Neutrophil (primary cell): ENCODE measurements around the gene OR5H1.
"Not testable (repeated sequence)": the region's sequence is repeated elsewhere in the genome, so short reads cannot be mapped to it uniquely, and the experiment has no call there.

Experiments
- H3K27ac ChIP-seq: fragments of 200-600 bp; sonication (generic); 2 replicates; pipeline ENCODE4 v1.5.1; 2016; ENCODE audit warnings: mild to moderate bottlenecking, moderate library complexity
- H3K27me3 ChIP-seq: fragments of 200-600 bp; sonication (generic); 2 replicates; pipeline ENCODE4 v1.6.0; 2016; ENCODE audit warnings: mild to moderate bottlenecking
- H3K36me3 ChIP-seq: fragments of 200-600 bp; sonication (generic); 2 replicates; pipeline ENCODE4 v1.5.1; 2017
- H3K4me1 ChIP-seq, 2 experiments: fragments of 200-600 bp in 1 of 2; sonication (generic) in 1 of 2; 1 replicate in 1 of 2; 2 replicates in 1 of 2; pipeline versions ENCODE4 v1.5.1 to v1.6.1; 2013 to 2016; ENCODE audit warnings: low read depth in 1 of 2, low read length in 1 of 2, mild to moderate bottlenecking in 1 of 2, moderate library complexity in 1 of 2; ENCODE audit not compliant: control insufficient read depth in 1 of 2, insufficient read depth in 1 of 2
- H3K4me3 ChIP-seq, 2 experiments: fragments of 200-600 bp in 1 of 2; sonication (generic) in 1 of 2; 1 replicate in 1 of 2; 2 replicates in 1 of 2; pipeline ENCODE4 v1.5.1; 2013 to 2016; ENCODE audit warnings: low read depth in 1 of 2, low read length in 1 of 2, mild to moderate bottlenecking in 1 of 2, moderate library complexity in 1 of 2
- H3K9me3 ChIP-seq: fragments of 200-600 bp; sonication (generic); 2 replicates; pipeline ENCODE4 v1.5.1; 2016
- TF ChIP-seq, protein P1 (sequence below): fragments of 200-600 bp; sonication (generic); IDR thresholded peaks from 2 replicates; pipeline ENCODE4 v1.5.1; 2016; ENCODE audit warnings: antibody characterized with exemption

Gene OR5H1

DNA sequence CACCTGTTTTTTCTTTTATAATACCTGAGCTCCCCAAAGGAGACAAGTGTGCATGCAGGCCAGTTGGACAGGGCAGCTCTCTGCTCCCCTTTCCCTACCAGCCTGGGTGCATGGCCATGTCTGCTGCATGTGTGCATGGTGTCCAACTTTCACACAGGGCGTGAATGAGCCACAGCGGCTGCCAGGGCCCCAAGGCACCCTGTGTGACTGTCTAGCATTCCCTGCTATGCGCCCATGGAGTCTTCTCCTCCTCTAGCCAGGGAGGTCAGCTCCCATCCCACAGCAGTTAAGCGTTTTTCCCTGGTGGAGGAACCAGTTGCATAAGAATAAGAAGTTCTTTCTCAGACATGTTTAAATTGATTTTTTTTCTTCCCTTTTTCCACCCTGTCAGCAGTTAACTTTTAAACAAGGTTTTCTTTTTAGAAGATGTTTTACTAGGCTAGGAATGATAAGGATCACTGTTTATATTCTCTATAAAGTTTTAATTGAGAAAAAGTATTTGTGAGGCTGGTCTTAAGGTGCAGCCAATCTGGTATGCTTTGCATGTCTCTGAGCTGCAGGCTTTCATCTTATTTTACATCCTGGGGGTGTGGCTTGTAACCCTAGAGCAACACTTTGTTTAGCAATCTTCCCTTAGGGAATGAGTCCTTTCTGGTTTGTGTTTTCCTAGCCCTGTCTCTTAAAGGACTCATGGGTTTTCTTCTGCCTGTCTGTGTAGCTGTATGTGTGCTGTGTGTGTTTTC is 20.5 kb upstream of the OR5H1 start:
- Histone ChIP-seq H3K4me1 (no peaks in the 10 kb centered on the region), H3K9me3 (peaks cover 3% of the 10 kb centered on the region), H3K4me3 (no peak overlapping the region), H3K27me3 (no peaks in the 10 kb centered on the region), H3K36me3 (no peaks in the 10 kb centered on the region), H3K27ac (no peak overlapping the region)
- TF ChIP-seq, protein P1, sequence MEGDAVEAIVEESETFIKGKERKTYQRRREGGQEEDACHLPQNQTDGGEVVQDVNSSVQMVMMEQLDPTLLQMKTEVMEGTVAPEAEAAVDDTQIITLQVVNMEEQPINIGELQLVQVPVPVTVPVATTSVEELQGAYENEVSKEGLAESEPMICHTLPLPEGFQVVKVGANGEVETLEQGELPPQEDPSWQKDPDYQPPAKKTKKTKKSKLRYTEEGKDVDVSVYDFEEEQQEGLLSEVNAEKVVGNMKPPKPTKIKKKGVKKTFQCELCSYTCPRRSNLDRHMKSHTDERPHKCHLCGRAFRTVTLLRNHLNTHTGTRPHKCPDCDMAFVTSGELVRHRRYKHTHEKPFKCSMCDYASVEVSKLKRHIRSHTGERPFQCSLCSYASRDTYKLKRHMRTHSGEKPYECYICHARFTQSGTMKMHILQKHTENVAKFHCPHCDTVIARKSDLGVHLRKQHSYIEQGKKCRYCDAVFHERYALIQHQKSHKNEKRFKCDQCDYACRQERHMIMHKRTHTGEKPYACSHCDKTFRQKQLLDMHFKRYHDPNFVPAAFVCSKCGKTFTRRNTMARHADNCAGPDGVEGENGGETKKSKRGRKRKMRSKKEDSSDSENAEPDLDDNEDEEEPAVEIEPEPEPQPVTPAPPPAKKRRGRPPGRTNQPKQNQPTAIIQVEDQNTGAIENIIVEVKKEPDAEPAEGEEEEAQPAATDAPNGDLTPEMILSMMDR = no peak

DNA sequence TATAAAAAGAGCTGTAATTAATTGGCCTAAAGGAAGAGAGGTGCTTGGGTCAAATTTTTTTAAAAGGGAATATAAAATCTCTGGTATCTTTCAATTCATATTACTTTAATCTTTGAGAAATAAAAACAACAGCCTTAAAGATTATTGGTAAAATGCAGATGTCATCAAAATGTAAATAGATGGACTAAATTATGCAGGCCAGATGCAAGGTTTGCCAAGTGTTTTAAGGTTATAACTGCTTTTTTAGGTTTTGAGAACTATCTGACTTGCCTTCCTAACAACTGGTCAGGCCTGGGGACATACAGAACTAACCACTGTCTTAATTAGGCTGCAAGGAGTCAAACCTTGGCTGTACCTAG is 20.0 kb upstream of the OR5H1 start:
- TF ChIP-seq, protein P1 = no peak
- H3K27ac ChIP-seq = no peak overlapping the region
- no peaks in the 10 kb centered on the region for H3K27me3 ChIP-seq
- no peaks in the 10 kb centered on the region for H3K36me3 ChIP-seq
- peaks cover 3% of the 10 kb centered on the region for H3K9me3 ChIP-seq
- H3K4me1 ChIP-seq = no peaks in the 10 kb centered on the region
- H3K4me3 ChIP-seq = no peak overlapping the region

DNA sequence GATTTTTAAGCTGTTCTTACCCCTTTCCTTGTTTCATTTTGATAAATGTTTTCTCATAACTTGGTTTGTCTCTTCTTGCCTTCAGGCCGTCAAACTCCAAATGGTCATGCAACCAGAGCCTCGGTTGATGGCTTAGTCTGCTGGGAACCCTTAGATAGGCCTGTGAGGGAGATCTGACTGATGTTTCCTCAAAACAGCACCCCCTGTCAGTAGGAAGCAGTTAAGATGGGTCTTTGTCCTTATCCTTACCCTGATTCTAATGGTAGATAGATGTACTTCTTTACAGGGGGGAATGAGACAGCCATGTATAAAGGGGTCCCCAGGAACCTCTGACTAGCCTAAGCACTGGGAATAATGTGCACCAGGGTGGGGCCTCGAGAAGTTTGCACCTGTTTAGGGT is 16.3 kb upstream of the OR5H1 start:
- Histone ChIP-seq H3K27ac (no peak overlapping the region), H3K4me3 (no peak overlapping the region), H3K36me3 (no peaks in the 10 kb centered on the region), H3K27me3 (no peaks in the 10 kb centered on the region), H3K4me1 (no peaks in the 10 kb centered on the region), H3K9me3 (peaks cover 3% of the 10 kb centered on the region)
- TF ChIP-seq, protein P1 = no peak

DNA sequence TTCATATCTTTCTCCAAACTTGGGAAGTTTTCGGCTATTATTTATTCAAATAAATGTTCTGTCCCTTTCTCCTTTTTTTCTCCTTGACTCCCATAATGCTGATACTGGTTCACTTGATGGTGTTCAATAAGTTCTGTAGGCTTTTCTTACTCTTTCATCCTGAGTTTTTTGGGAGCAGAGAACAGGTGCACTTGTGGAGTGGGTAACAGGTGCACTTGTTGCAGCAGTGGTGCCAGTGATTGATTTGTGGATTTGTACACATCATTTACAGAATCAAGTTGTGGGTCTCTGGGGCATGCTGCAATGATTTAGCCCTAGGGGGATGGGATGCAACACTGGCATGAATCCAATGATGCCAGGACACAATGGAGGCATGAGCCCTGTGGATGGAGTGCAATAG is 14.8 kb upstream of the OR5H1 start:
- H3K27ac ChIP-seq = no peak overlapping the region
- H3K4me3 ChIP-seq = no peak overlapping the region
- no peaks in the 10 kb centered on the region for H3K4me1 ChIP-seq
- no peaks in the 10 kb centered on the region for H3K27me3 ChIP-seq
- peaks cover 3% of the 10 kb centered on the region for H3K9me3 ChIP-seq
- TF ChIP-seq, protein P1 = no peak
- no peaks in the 10 kb centered on the region for H3K36me3 ChIP-seq

DNA sequence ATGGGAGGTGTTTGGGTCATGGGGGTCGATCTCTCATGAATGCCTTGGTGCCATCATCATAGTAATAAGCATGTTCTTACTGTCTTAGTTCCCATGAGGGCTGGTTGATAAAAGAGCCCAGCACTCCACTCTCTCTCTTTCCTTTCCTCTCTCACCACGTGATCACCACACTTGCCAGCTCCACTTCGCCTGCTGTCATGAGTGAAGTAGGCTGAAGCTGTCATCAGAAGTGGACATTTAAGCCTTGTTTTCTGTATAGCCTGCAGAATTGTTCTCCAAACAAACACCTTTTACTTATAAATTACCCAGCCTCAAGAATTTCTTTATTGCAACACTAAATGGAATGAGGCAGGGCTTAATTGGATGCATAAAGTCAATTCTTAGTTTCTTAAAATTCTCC is 6.1 kb downstream of the OR5H1 start:
- Histone ChIP-seq H3K4me1 (no peaks in the 10 kb centered on the region), H3K4me3 (no peak overlapping the region), H3K27me3 (no peaks in the 10 kb centered on the region), H3K9me3 (no peaks in the 10 kb centered on the region), H3K27ac (no peak overlapping the region), H3K36me3 (no peaks in the 10 kb centered on the region)
- TF ChIP-seq, protein P1 = no peak

DNA sequence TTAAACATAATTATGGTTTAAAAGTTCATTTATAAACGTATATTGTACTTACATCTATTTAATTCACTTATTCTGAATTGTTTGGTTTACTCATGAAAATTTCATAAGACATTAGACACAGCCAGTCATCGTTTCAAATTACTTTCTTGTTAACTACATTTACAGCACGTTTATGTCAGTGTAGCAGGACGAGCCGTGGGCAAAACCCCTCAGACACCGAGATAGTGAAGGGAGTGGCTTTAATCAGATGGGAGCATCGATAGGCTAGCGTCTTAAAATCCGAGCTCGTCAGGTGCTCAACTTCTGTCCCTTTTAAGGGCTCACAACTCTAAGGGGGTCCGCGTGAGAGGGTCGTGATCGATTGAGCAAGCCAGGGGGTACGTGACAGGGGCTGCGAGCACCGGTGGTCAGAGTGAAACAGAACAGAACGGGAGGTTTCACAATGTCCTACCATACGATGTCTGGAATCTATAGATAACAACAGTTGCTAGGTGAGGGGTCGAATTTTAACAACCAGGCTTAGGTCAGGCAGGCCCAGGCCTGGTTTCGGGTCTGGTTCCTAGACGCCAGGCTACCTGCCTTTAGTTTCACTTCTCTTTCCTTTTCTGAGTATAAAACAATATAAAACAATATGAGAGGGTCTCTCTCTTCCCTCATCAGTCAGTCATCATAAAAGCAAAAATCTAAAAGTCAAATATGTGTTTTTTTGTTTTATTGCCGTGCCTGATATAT is 7.5 kb downstream of the OR5H1 start:
- not testable (repeated sequence) for H3K36me3 ChIP-seq, H3K27ac ChIP-seq, H3K27me3 ChIP-seq, H3K4me1 ChIP-seq, H3K4me3 ChIP-seq, H3K9me3 ChIP-seq
